ENCODE data around the gene THSD7B. TPM values are rescaled to one million over a fixed set of nuclear protein-coding genes. Genes with fewer than 3 reads are reported as not detected.

Gene THSD7B
- total RNA-seq, 1 donor from 2014 or later: 0.14 TPM

- Histone ChIP-seq H3K9me3 (no peaks in the 10 kb centered on the region), H3K4me1 (no peaks in the 10 kb centered on the region), H3K36me3 (no peaks in the 10 kb centered on the region), H3K27ac (no peak overlapping the region), H3K4me3 (no peak overlapping the region), H3K27me3 (no peaks in the 10 kb centered on the region)
- intact Hi-C loops (cut with DNase I): no loop called here
- ATAC-seq (no peak), DNase-seq (no peak)
- no peak for TF ChIP-seq CTCF (IDR thresholded peaks at IDR 0.05)
Observed at GRCh38 chr2:137590102-137590501, 824.8 kb downstream of the THSD7B start.

GRCh38 chr2:137607722-137608318 lies 842.5 kb downstream of the THSD7B start:
- intact Hi-C loops (cut with DNase I): no loop called here
- no peaks in the 10 kb centered on the region for H3K27me3 ChIP-seq
- no peak for TF ChIP-seq CTCF (IDR thresholded peaks at IDR 0.05)
- DNase-seq (no peak), ATAC-seq (no peak)
- no peaks in the 10 kb centered on the region for H3K9me3 ChIP-seq
- no peak overlapping the region for H3K4me3 ChIP-seq
- H3K4me1 ChIP-seq: no peaks in the 10 kb centered on the region
- H3K36me3 ChIP-seq: no peaks in the 10 kb centered on the region
- H3K27ac ChIP-seq: no peak overlapping the region

GRCh38 chr2:137638932-137639331 lies 873.6 kb downstream of the THSD7B start:
- Histone ChIP-seq H3K36me3 (no peaks in the 10 kb centered on the region), H3K4me3 (no peak overlapping the region), H3K27me3 (no peaks in the 10 kb centered on the region), H3K4me1 (no peaks in the 10 kb centered on the region), H3K9me3 (no peaks in the 10 kb centered on the region), H3K27ac (no peak overlapping the region)
- no peak for ATAC-seq
- intact Hi-C loops (cut with DNase I): no loop called here
- no peak for DNase-seq
- TF ChIP-seq CTCF (IDR thresholded peaks at IDR 0.05): no peak

GRCh38 chr2:137644731-137645130 lies 879.4 kb downstream of the THSD7B start:
- Histone ChIP-seq H3K27me3 (no peaks in the 10 kb centered on the region), H3K27ac (no peak overlapping the region), H3K4me3 (no peak overlapping the region), H3K9me3 (no peaks in the 10 kb centered on the region), H3K4me1 (no peaks in the 10 kb centered on the region), H3K36me3 (no peaks in the 10 kb centered on the region)
- no peak for TF ChIP-seq CTCF (IDR thresholded peaks at IDR 0.05)
- no peak for DNase-seq
- intact Hi-C loops (cut with DNase I): no loop called here
- no peak for ATAC-seq

GRCh38 chr2:137654046-137654445 lies 888.7 kb downstream of the THSD7B start:
- DNase-seq (no peak), ATAC-seq (no peak)
- Histone ChIP-seq H3K9me3 (no peaks in the 10 kb centered on the region), H3K4me1 (no peaks in the 10 kb centered on the region), H3K4me3 (no peak overlapping the region), H3K36me3 (no peaks in the 10 kb centered on the region), H3K27ac (no peak overlapping the region), H3K27me3 (no peaks in the 10 kb centered on the region)
- intact Hi-C loops (cut with DNase I): no loop called here
- TF ChIP-seq CTCF (IDR thresholded peaks at IDR 0.05): no peak

- TF ChIP-seq CTCF (IDR thresholded peaks at IDR 0.05): no peak
Observed at GRCh38 chr2:137655814-137656213, 890.5 kb downstream of the THSD7B start.

More at GRCh38 chr2:137655814-137656213, 890.5 kb downstream of the THSD7B start:
- H3K4me3 ChIP-seq: no peak overlapping the region
- no peaks in the 10 kb centered on the region for H3K27me3 ChIP-seq
- no peaks in the 10 kb centered on the region for H3K36me3 ChIP-seq
- ATAC-seq (no peak), DNase-seq (no peak)
- intact Hi-C loops (cut with DNase I): no loop called here
- no peak overlapping the region for H3K27ac ChIP-seq
- no peaks in the 10 kb centered on the region for H3K9me3 ChIP-seq
- no peaks in the 10 kb centered on the region for H3K4me1 ChIP-seq

Data from upper lobe of right lung (tissue), 1 donor.